ENCODE data around the gene DAB2IP.

DAB2IP gene

GRCh38 chr9:121707477-121708424 lies 56.3 kb downstream of the DAB2IP start:
- DNase-seq: no peak

- no peak for DNase-seq
These were observed 57.5 kb downstream of the DAB2IP start for GRCh38 chr9:121708768-121709488.

- DNase-seq: no peak
These were observed 58.4 kb downstream of the DAB2IP start for GRCh38 chr9:121709798-121710197.

- DNase-seq: no peak
These were observed 59.8 kb downstream of the DAB2IP start for GRCh38 chr9:121711281-121711680.

- no peak for DNase-seq
These were observed 60.4 kb downstream of the DAB2IP start for GRCh38 chr9:121711797-121712196.

GRCh38 chr9:121713400-121714070 lies 62.1 kb downstream of the DAB2IP start:
- DNase-seq: no peak

- DNase-seq: no peak
These were observed 62.8 kb downstream of the DAB2IP start for GRCh38 chr9:121714075-121714705.

- no peak for DNase-seq
These were observed 63.4 kb downstream of the DAB2IP start for GRCh38 chr9:121714873-121715272.

GRCh38 chr9:121717141-121717991 lies 65.9 kb downstream of the DAB2IP start:
- no peak for DNase-seq

GRCh38 chr9:121718084-121718483 lies 66.7 kb downstream of the DAB2IP start:
- DNase-seq: no peak

- no peak for DNase-seq
These were observed 67.1 kb downstream of the DAB2IP start for GRCh38 chr9:121718501-121718900.

GRCh38 chr9:121720311-121721057 lies 69.0 kb downstream of the DAB2IP start:
- no peak for DNase-seq

GRCh38 chr9:121721058-121721350 lies 69.6 kb downstream of the DAB2IP start:
- no peak for DNase-seq

- DNase-seq: no peak
These were observed 70.3 kb downstream of the DAB2IP start for GRCh38 chr9:121721770-121722169.

GRCh38 chr9:121725008-121725775 lies 73.8 kb downstream of the DAB2IP start:
- no peak for DNase-seq

GRCh38 chr9:121727295-121728020 lies 76.0 kb downstream of the DAB2IP start:
- no peak for DNase-seq

GRCh38 chr9:121728916-121729315 lies 77.5 kb downstream of the DAB2IP start:
- no peak for DNase-seq

- DNase-seq: no peak
These were observed 78.5 kb downstream of the DAB2IP start for GRCh38 chr9:121729769-121730562.

- no peak for DNase-seq
These were observed 79.7 kb downstream of the DAB2IP start for GRCh38 chr9:121731090-121731489.

Measured in CD4-positive, alpha-beta T cell treated with Interferon gamma for 1 hour (primary cell).